ENCODE results near the gene XG.

Gene XG

GRCh38 chrX:2855761-2856160 lies 103.9 kb downstream of the XG start:
- no peak overlapping the region for H3K4me3 ChIP-seq (ENCODE audit: low read depth, low read length)
- no peak overlapping the region for H3K4me2 ChIP-seq (ENCODE audit: low read length)
- no peaks in the 10 kb centered on the region for H3K79me2 ChIP-seq
- H3K36me3 ChIP-seq (ENCODE audit: control insufficient read depth, insufficient read depth, low read length), result no peaks in the 10 kb centered on the region
- no peak overlapping the region for H3K27ac ChIP-seq
- H3K9ac ChIP-seq, result no peak overlapping the region
- TF ChIP-seq, protein P1, sequence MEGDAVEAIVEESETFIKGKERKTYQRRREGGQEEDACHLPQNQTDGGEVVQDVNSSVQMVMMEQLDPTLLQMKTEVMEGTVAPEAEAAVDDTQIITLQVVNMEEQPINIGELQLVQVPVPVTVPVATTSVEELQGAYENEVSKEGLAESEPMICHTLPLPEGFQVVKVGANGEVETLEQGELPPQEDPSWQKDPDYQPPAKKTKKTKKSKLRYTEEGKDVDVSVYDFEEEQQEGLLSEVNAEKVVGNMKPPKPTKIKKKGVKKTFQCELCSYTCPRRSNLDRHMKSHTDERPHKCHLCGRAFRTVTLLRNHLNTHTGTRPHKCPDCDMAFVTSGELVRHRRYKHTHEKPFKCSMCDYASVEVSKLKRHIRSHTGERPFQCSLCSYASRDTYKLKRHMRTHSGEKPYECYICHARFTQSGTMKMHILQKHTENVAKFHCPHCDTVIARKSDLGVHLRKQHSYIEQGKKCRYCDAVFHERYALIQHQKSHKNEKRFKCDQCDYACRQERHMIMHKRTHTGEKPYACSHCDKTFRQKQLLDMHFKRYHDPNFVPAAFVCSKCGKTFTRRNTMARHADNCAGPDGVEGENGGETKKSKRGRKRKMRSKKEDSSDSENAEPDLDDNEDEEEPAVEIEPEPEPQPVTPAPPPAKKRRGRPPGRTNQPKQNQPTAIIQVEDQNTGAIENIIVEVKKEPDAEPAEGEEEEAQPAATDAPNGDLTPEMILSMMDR (IDR thresholded peaks at IDR 0.05), result no peak
- H3K27me3 ChIP-seq (ENCODE audit: control insufficient read depth, insufficient read depth, low read length), result no peaks in the 10 kb centered on the region
- H3K4me1 ChIP-seq, result no peaks in the 10 kb centered on the region
- no peak overlapping the region for H2AFZ ChIP-seq
- H3K9me3 ChIP-seq (ENCODE audit: control insufficient read depth, low read length), result no peaks in the 10 kb centered on the region

DNA sequence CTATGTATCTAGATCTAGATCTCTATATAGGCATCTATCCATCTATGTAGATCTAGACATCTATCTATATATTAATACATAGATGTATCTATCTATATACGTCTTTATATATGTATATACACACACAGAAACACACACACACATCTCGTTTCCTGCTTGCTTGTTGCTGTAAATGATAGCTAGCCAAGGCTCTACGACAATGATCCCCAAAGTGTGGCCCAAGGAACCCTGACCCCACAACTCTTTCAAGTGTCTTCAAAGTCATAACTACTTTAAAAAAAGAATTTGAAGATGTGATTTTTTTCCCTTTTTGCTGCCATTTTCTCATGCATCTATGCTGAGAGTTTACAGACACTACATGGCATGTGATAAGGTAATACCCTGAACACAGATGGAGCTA lies 105.7 kb downstream of the XG start:
- no peak overlapping the region for H3K27ac ChIP-seq
- no peak overlapping the region for H3K9ac ChIP-seq
- no peaks in the 10 kb centered on the region for H3K36me3 ChIP-seq (ENCODE audit: control insufficient read depth, insufficient read depth, low read length)
- no peaks in the 10 kb centered on the region for H3K4me1 ChIP-seq
- no peaks in the 10 kb centered on the region for H3K27me3 ChIP-seq (ENCODE audit: control insufficient read depth, insufficient read depth, low read length)
- TF ChIP-seq, protein P1 (IDR thresholded peaks at IDR 0.05), result no peak
- H3K9me3 ChIP-seq (ENCODE audit: control insufficient read depth, low read length), result no peaks in the 10 kb centered on the region
- H3K4me2 ChIP-seq (ENCODE audit: low read length), result no peak overlapping the region
- no peaks in the 10 kb centered on the region for H3K79me2 ChIP-seq
- H3K4me3 ChIP-seq (ENCODE audit: low read depth, low read length), result no peak overlapping the region
- no peak overlapping the region for H2AFZ ChIP-seq

DNA sequence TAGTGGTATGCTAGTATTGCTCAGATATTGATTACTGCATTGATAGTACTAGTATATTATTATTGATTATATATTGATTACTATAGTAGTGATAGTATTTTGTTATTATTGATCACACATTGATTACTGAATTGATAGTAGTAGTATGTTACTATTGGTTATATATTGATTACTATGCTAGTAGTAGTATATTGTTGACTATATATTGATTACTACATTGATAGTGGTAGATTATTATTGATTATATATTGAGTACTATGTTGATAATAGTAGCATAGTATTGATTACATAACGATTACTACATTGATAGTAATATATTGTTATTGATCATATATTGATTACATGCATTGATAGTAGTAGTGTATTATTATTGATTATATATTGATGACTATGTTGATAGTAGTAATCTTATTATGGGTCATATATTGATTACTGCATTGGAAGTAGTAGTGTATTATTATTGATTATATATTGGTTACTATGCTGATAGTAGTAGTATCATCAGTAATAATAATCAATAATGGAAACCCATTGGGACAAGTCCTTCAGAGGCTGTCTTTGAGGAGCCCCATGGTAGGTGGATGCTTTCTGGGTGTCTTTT lies 107.5 kb downstream of the XG start:
- TF ChIP-seq, protein P1 (IDR thresholded peaks at IDR 0.05), result no peak
- Histone ChIP-seq H3K36me3 (ENCODE audit: control insufficient read depth, insufficient read depth, low read length) (no peaks in the 10 kb centered on the region), H3K4me2 (ENCODE audit: low read length) (no peak overlapping the region), H3K9me3 (ENCODE audit: control insufficient read depth, low read length) (no peaks in the 10 kb centered on the region), H3K9ac (no peak overlapping the region), H3K4me1 (no peaks in the 10 kb centered on the region), H3K27ac (no peak overlapping the region), H2AFZ (no peak overlapping the region), H3K4me3 (ENCODE audit: low read depth, low read length) (no peak overlapping the region), H3K79me2 (no peaks in the 10 kb centered on the region), H3K27me3 (ENCODE audit: control insufficient read depth, insufficient read depth, low read length) (no peaks in the 10 kb centered on the region)

GRCh38 chrX:2862404-2862803 lies 110.6 kb downstream of the XG start:
- TF ChIP-seq, protein P1 (IDR thresholded peaks at IDR 0.05), result no peak
- no peak overlapping the region for H3K4me2 ChIP-seq (ENCODE audit: low read length)
- no peaks in the 10 kb centered on the region for H3K27me3 ChIP-seq (ENCODE audit: control insufficient read depth, insufficient read depth, low read length)
- H3K4me3 ChIP-seq (ENCODE audit: low read depth, low read length), result no peak overlapping the region
- no peak overlapping the region for H2AFZ ChIP-seq
- no peaks in the 10 kb centered on the region for H3K36me3 ChIP-seq (ENCODE audit: control insufficient read depth, insufficient read depth, low read length)
- H3K9me3 ChIP-seq (ENCODE audit: control insufficient read depth, low read length), result no peaks in the 10 kb centered on the region
- no peaks in the 10 kb centered on the region for H3K4me1 ChIP-seq
- no peak overlapping the region for H3K27ac ChIP-seq
- H3K9ac ChIP-seq, result no peak overlapping the region
- no peaks in the 10 kb centered on the region for H3K79me2 ChIP-seq

- Histone ChIP-seq H3K9ac (no peak overlapping the region), H3K9me3 (ENCODE audit: control insufficient read depth, low read length) (no peaks in the 10 kb centered on the region), H3K79me2 (no peaks in the 10 kb centered on the region), H2AFZ (no peak overlapping the region), H3K36me3 (ENCODE audit: control insufficient read depth, insufficient read depth, low read length) (no peaks in the 10 kb centered on the region), H3K27ac (no peak overlapping the region), H3K4me2 (ENCODE audit: low read length) (no peak overlapping the region), H3K4me3 (ENCODE audit: low read depth, low read length) (no peak overlapping the region), H3K4me1 (no peaks in the 10 kb centered on the region), H3K27me3 (ENCODE audit: control insufficient read depth, insufficient read depth, low read length) (no peaks in the 10 kb centered on the region)
- TF ChIP-seq, protein P1 (IDR thresholded peaks at IDR 0.05), result no peak
Observed at GRCh38 chrX:2863646-2864045, 111.8 kb downstream of the XG start.

Data from parathyroid adenoma (tissue), 2 donors.